Stimulated activated CD8-positive, alpha-beta memory T cell treated with anti-CD3 and anti-CD28 coated beads, Interleukin-15, amount 100 ng/mL, for 24 hours (primary cell): Measurements from ENCODE around the gene GRIK5.

Source experiments
- DNase-seq: peaks from one replicate; pipeline ENCODE4 v3.0.0-alpha.2; 2020; ENCODE audit warnings: low read depth

Gene GRIK5

DNA sequence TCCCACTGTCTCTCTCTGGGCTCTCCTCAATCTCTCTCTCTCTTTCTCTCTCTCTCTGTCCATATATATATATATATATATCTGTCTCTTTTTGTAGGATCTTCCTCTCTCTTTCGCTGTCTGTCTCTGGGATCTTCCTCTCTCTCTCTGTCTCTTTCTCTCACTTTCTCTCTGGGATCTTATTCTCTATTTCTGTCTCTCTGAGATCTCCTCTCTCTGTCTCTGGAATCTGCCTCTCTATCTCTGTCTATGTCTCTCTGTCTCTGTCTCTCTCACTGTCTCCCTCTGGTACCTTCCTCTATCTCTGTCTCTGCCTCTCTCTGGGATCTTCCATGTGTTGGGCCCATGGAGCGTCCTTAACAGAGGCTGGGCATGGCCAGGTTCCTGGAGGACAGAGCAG, 79.4 kb downstream of the GRIK5 start:
- no peak for DNase-seq

GRCh38 chr19:41990028-41990427, 80.0 kb downstream of the GRIK5 start:
- DNase-seq: no peak

DNA sequence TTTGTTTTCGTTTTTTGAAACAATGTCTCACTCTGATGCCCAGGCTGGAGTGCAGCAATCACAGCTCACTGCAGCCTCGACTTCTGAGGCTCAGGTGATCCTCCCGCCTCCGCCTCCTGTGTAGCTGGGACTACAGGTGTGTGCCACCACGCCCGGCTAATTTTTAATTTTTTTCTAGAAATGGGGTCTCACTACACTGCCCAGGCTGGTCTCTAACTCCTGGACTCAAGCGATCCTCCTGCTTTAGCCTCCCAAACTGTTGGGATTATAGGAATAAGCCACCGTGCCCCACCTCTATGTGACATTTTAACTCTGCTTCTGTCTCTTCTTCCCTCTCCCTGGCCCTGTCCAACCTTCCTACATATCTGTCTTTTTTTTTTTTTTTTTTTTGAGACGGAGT, 81.1 kb downstream of the GRIK5 start:
- no peak for DNase-seq

DNA sequence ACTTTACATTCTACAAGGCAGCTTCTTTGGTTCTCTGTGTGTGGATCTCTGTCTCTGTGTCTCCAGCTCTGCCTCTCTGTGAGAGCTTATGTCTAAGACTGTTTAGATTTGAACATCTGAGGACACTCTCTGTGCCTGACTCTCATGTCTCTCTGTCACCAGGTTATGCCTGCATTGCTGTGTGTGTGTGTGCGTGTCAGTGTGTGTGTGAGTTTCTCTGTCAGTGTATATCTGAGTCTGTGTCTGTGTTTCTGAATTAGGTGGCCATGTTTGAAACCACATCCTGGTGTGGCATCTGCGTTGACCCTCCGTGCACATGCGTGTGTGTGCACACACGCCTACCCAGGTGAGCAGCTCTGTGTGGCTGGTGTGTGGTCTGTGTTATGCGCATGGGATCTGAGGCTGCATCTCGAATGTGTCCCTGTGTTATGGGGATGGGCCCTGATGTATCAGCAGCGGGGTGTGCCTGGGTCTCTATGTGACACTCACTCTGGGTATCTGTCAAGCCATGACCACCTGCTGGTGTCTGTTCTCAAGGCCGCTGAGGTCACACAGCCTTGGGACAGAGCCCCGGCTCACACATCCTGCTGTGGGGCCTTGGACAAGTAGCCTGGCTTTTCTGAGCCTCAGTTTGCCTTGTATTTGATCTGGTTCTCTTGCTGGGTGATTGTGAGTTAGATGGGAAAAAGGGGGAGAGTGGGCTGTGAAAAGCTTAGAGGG, 82.7 kb downstream of the GRIK5 start:
- DNase-seq: no peak

DNA sequence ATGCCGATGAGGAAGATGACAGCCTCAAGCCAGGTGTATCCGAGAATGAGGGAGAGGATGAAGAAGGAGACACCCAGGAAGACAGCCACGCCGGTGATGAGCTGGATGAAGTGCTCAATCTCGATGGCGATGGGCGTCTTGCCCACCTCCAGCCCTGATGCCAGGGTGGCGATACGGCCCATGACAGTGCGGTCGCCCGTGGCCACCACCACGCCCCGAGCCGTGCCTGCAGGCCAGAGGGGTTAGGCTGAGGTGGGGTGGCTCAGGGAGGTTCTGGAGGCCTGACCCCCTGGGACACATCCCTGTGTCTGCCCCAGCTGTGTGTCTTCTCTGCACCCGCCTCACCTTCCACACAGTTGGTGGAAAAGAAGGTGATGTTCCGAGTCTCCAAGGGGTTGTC, 85.0 kb downstream of the GRIK5 start:
- no peak for DNase-seq

DNA sequence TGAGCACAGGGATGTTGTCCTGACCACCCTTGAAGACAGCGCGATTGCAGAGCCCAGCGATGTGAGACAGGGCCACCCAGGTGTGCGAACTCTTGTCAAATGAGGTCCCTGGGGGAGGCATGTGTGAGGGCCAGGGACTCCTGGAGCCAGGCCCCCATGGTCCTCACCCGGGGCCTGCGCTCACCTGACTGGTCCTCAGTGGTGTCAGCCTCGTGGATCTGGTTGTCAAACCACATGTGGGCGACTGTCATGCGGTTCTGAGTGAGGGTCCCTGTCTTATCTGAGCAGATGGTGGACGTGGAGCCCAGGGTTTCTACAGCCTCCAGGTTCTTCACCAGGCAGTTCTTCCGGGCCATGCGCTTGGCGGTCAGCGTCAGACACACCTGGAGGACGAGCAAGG, 88.3 kb downstream of the GRIK5 start:
- no peak for DNase-seq

DNA sequence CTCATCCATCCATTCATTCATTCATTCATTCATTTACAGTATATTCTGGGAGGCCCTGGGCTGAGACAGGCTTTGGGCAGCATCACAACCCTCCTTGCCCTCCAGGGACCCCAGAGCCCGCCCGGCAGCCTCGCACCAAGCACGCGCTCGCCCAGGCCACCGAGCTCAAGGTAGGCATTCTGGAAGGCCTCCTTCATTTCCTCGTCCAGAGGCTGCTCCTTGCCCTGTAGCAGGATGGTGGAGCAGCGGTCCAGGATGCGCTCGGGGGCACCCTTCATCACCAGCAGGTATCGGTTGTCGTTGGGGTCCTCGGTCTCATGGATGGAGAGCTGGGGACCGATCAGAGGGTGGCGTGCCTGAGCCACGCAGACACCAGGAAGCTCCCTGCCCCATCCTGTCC, 91.5 kb downstream of the GRIK5 start:
- no peak for DNase-seq

DNA sequence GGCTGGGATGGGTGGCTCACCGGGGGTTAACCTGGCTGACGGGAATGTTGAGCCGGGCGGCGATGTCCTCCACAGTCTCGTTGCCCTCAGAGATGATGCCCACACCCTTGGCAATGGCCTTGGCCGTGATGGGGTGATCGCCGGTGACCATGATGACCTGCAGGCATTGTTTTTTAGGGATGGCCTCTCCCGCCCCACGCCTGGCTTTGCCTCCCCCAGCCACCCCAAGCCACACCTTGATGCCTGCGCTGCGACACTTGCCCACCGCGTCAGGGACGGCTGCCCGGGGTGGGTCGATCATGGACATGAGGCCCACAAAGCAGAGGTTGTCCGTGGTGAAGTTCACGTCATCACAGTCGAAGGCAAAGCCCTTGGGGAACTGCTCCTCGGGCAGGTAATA, 92.1 kb downstream of the GRIK5 start:
- no peak for DNase-seq

DNA sequence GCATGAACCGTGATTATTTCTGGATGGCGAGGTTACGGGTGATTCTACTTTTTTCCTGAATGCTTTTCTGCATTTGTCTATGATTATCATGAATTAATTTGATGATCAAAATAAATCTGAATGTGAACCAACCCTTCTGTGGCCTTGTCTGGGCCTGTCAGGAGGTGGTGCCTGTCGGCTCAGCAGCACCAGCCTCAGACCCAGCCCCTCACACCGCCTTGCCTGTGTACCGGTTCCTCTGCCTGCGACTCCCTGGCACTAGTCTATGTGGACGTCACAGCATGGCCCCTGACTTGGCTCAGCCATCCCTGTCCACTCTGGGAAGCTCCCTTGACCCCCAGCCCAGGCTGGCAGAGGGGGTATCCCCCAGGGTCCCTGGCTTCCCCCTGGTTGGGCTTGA, 95.4 kb downstream of the GRIK5 start:
- DNase-seq: no peak

- no peak for DNase-seq
Measured at GRCh38 chr19:41971363-41971762, 98.6 kb downstream of the GRIK5 start.

DNA sequence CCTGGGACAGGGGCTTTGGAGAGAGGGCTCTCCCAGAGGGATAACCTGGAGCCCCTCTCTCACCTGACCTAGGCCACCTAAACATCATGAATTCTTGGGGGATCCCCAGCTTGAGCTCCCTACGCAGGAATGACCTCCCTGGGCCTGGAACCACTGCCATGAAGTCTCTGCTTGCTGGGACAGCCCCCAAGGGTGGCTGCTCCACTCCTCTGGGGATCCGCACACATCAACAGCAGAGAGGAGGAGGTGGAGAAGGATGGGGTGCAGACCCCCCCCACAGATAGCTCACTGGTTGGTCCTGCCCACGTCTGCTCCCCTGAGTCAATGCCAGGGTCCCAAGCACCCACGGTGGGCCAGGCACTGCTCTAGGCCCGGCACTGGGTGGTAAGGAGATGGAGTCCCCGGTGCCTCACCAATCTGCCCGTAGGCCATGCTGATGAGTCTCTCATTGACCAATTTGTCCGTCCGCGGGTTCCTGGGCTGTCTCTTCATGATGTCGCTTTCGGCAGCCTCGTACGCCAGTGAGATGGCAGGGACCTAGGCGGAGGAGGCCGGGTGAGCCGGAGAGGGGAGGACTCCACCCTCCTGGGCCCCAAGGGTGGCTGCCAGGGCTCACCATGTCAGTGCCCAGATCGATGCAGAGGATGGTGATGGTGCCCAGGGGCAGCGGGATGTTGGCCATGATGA, 100.1 kb downstream of the GRIK5 start:
- DNase-seq: no peak

DNA sequence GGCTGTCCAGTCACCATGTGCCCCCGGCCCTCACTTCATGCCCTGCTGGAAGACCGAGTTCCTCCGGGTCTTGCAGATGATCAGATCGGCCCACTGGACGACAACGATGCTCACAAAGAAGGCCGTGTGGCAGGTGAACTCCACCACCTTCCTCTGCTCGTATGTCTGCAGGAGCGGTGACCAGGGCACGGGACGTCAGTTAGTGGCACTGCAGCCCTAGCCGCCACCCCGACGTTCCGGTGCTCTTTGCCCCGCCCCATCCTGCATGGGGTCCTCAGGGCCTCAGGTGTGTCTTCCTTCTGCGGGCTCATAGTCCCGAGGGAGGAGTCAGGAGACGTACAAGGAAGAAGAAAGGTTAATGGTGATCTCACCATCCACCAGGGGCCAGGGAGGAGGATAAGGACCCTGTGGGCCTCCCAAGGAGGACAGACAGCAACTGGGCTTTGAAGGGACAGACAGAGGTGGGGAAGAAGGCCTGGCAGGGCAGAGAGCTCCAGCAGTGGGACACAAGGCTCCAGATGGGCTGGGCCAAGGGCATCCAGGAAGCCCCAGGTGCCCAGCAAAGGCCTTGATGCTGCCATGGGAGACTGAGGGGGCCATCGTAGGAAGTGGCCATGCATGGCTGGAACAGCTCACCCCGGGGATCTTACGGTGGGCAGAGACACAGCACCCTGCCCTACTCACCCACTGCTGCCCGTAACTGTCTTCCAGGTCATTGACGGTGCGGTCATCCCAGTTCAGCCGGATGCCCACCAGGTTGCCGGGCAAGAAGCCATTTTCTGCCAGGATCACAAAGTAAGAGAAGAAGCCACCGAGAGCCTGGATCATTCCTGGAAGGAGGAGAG, 101.0 kb downstream of the GRIK5 start:
- no peak for DNase-seq

GRCh38 chr19:41967054-41967783, 102.8 kb downstream of the GRIK5 start:
- no peak for DNase-seq

DNA sequence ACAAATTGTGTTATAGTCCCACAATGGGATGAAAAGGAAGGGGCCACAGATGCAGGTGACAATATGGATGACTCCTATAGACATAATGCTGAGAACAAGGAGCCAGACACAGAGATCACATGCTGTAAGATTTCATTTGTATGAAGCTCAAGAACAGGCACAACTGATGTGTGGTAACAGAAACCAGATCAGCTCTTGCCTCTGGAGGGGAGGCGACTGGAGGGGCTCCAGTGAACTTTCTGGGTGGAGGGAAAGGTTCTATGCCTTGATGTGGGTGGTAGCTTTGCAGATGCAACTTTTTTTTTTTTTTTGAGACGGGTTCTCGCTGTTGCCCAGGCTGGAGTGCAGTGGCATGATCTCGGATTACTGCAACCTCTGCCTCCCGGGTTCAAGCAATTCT, 104.9 kb downstream of the GRIK5 start:
- no peak for DNase-seq

- DNase-seq: no peak
Measured at GRCh38 chr19:41960973-41961372, 109.0 kb downstream of the GRIK5 start.

- peak; percentile 57 for DNase-seq
Measured at GRCh38 chr19:41959056-41960053, 110.7 kb downstream of the GRIK5 start, which contains the start of gene RABAC1. Gene RABAC1 (minus strand): TSS chr19:41959321. CDS start chr19:41959292, 29 bp downstream.

DNA sequence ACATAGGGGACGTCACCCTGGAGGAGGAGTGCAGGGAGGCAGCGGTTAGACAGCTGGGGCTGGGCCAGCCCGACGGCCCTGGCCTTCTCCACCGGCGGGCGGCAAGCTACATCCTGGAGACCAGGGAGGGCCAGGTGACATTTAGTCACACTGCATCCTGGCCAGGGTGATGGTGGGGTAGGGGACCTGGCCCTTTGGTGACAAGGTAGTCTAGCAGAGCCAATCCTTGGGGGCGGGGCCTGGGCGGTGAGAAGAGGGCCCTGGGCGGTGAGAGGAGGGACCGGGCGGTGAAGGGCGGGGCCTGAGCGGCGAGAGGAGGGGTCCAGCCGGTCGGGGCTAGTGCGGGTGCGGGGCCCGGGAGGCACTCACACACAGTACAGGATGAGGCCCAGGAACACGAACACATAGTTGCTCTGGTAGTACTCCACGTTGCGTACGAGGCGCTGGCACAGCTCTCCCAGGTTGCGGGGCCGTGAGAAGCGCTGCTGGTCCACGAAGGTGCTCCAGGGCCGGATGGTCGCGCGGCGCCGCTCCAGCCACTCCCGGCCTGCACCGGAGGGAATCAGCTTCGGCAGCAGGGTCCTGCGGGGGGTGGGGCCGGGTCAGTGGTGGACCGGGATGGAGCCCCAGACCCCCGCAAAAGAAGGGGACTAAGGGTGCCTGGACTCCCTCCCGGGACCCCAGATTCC, 111.5 kb downstream of the GRIK5 start:
- peak; percentile 57 for DNase-seq

DNA sequence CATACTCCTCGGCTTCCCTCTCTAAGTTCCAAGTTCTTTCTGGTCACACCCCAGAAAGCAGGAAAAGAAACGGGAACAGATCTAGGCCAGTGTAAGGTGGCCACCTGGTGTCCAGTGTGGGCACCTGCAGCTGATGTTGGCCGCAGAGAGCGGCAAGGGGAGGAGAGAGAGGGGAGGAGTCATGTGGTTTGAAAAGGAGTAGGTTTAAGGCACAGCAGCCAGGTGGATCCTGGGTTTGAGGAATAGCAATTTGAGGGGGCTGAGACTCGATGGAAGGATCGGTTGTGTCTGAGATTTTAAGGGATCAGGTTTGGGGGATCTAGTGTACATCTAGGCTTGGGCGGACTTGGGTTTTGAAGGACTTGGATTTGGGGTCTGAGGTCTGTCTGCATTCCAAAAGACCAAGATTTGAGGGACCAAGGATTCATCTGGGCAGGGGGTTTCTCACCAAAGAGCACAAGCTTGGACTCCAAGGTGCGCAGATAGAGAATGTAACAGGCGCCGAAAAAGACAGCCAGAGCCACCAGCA, 112.1 kb downstream of the GRIK5 start:
- no peak for DNase-seq

DNA sequence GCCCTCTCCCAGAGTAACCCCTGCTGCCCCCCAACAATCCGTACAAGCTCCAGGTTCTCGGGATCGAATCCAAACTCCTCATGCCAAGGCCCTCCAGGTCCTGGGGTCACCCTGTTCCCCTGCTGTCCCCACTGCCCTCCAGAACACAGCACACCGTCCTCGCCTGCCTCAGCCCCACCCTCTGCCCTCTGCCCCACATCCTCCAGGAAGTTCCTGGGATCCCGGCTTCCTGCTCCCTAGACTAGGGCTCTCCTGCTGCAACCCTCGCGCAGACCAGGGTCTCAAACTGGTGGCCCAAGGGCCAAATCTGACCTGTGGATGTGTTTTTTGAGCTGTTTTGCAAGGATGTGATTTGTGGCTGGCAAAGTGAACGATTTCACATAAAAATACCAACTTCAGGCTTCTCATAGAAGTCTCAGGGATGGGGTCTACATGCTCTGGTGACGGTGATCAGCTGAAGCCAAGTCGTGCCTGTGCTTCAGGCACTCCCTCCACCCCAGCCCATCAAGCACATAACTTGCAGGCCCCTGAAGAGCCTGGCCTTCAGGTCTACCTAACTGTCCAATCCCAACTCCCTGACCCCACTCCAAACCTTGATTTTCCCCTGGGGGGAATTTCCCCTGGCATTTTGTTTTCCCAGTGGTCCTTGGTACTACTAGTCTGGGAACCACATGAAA, 112.7 kb downstream of the GRIK5 start:
- DNase-seq: no peak
